Measurements from ENCODE around the gene CALR.

CALR gene

DNA sequence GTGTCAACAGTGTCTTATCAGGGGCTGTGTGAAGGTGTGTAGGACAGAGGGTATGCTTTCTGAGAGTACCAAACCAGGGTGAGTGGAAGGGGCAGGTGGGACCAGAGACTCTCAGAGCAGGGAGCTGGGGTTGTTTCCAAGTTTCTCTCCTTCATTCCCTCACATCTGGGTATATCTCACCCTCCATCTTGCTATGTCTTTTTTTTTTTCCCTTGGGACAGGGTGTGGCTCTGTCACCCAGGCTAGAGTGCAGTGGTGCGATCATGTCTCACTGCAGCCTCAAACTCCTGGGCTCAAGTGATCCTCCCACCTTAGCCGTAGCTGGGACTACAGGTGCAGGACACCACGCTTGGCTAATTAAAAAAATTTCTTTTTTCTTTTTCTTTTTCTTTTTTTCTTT lies 41.6 kb downstream of the CALR start:
- ATAC-seq (no peak), DNase-seq (no peak)

DNA sequence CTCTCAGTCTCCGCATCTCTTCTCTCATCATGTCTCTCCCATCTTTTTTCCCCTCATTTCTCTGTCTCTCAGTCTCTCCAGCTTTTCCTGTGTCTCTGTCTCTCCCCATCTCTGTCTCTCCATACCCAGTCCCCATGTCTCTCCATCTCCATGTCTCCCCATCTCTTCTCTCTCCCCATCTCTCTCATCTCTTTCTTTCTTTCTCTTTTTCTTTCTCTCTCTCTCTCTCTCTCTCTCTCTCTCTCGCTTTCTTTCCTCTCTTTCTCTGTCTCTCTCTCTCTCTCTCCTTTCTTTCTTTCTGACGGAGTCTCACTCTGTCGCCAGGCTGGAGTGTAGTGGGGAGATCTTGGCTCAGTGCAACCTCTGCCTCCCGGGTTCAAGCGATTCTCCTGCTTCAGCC lies 44.2 kb downstream of the CALR start:
- ATAC-seq (no peak), DNase-seq (no peak)

DNA sequence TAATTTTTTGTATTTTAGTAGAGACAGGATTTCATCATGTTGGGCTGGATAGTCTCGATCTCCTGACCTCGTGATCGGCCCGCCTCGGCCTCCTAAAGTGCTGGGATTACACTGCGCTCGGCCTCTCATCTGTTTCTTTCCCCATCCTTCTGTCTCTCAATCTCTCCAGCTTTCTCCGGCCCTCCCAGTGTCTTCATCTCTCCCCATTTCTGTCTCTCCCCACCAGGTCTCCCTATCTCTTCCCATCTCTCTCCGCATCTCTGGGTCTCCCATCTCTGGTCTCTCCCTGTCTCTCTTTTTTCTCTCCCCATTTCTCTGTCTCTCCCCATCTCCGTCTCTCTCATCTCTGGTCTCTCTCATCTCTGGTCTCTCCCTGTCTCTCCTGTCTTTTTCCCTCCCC lies 44.7 kb downstream of the CALR start:
- ATAC-seq (no peak), DNase-seq (no peak)

DNA sequence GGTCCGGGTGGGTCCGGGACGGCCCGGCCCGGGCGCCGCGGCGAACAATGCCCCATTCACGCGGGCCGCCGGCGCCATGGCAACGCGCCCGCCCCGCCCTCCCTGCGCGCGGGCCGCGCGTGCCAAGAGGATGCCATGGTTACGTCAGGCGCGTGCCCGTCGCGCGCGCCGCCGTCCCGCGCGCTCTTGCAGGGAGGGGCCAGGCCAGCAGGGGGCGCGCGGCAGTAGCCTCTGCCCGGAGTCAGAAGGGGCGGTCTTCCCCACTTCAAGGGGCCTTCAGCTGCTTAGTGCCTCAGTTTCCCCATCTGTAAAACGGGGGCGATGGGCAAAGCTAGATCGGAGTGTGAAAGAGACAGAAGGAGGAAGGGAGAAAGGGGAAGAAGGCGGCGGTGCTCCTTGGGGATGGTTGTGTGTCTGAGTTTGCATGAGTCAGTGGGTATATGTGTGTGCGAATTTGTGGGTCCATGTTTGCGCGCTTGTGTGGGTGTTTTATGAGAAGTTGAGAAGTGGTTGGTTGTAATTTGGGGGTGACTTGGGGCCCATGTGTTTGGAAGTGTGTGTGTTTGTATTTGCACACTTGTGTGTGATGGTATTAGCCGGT lies 45.2 kb downstream of the CALR start:
- ATAC-seq (peak; percentile 76), DNase-seq (peak; percentile 87)

DNA sequence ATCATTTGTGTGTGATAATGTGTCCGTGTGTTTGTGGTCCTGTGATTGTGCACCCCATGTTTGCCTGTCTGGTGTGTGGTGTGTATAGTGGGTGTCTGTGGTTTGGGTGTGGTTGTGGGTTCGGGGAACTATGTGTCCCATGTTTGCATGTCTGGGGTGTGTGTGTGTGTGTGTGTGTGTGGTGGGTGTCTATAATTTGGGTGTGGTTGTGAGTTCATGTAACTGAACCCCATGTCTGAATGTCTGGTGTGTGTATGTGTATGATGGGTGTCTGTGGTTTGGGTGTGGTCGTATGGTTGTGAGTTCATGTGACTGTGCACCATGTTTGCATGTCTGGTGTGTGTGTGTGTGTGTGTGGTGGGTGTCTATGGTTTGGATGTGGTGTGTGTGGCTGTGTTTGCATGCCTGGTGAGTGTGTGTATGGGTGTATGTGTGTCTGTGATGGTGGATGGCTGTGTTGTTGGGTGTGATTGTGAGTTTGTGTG lies 45.8 kb downstream of the CALR start:
- DNase-seq (no peak), ATAC-seq (no peak)

DNA sequence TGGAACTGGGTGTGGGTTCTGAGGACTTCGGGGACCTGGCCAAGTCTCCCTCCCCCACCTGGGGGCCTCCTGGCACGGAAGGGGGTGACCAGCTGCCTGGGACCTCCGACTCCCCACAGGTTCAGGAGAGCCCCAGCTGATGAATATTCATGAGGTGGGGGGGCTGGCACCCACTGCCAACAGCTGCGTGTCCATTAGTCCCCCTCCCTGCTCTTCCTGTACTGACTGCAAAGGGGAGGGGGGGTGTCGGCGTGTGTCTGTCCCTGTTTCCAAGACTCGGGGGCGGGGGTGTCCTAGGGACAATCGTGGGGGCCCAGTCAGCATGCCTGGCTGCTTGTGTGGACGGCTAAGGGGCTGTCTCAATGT lies 46.3 kb downstream of the CALR start:
- ATAC-seq (peak; percentile 5), DNase-seq (no peak)

DNA sequence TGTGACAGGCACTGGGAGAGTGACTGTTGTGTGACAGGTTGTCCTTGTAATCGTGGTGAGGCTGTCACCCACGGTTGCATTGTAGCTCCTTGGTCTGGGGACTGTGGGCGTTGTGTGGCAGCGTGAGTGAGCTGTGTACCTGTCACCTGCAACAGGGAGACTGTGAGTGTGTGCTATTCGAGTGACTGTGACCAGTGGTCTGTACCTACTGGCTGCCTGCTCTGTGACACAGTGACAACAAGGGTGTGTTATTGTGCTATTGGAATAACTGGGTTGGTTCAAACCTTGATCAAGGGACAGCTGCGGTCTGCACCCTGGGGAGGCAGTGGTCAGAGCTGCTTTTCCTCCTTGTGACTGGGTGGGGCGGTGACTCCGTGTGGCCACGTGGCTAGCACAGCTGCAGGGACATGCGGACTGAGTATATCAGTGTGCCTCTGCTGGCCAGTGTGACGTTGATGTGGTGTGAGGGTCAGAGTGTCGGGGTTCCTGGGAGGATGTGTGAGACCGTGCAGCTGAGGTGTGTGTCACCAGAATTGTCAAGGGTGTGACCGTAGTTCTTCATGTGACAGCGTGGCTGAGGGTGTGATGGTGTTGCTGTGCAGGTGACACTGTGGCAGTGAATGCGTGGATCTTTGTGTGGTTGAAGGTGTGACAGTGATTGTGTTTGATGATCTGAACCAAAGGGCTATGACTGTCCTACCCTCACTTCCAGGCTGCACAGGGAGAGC lies 46.8 kb downstream of the CALR start:
- ATAC-seq (peak; percentile 28), DNase-seq (no peak)

DNA sequence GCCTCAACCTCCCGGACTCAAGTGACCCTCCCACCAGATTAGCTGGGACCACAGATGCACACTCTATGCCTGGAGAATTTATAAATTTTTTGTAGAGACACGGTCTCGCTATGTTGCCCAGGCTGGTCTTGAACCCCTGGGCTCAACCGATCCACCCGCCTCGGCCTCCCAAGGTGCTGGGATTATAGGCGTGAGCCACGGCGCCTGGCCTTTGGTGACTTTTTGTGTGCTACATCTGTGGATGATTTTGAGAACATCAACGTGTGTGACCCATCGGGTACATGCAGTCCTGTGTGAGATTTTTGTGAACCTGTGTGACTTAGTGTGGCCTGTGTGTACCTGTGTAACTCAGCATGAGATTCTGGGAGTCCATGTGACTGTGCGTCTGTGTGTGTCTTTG lies 48.3 kb downstream of the CALR start:
- ATAC-seq (no peak), DNase-seq (no peak)

DNA sequence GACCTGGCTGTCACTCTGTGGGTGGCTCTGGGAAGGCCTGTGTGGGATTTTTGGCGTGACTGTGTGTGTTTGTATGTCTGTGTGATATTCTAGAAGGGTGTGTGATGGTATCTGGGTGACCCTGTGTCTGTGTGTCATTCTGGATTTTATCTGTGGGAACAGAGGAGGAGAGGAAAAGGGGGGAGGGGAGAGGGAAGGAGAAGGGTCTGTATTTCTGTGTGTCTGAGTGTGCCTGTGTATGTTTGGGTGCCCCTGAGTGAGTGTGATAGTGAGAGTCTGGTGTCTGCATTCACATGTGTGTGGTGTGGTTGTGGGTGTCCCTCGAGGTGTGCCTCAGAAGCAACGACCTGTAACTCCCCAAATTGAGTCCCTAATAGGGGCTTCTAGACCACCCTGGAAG lies 48.8 kb downstream of the CALR start:
- ATAC-seq, result no peak
- DNase-seq, result no peak

DNA sequence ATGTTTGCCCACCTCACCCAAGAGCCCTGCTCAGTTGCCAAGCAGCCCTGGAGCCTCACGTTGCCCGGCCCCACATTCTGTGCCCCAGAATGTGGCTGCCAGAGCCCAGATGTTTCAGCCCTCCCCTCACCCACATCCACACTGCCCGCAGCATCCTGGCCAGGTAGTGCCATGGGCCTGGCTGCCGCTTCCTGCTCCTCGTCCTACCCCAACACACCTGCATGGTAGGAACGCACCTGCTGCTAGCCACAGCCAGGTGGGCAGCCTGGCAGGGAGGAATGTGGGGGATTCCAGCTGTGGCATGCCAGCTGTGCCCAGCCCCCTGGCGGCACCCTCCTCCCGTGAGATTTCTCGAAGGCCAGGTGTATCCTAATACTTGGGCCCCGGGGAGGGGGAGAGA lies 49.4 kb downstream of the CALR start:
- ATAC-seq (no peak), DNase-seq (no peak)

DNA sequence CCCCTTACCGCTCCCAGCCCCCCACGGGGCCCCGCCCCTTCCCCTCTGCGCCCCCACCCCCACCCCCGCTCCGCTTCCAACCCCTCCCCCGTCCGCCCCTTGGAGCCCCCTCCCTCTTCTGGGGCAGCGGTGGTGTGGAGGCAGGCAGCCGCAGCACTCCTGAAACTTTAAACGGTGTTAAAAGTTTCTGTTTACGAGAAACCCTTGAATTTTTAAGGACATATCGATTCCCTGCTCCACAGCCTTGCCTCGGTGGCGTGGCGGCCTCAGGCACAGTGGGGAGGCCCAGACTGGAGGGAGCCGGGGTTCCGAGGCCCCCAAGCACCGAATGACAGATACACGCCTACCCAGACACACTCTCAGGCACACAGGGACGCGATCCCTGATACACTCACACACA lies 52.0 kb downstream of the CALR start:
- DNase-seq, result no peak
- no peak for ATAC-seq

DNA sequence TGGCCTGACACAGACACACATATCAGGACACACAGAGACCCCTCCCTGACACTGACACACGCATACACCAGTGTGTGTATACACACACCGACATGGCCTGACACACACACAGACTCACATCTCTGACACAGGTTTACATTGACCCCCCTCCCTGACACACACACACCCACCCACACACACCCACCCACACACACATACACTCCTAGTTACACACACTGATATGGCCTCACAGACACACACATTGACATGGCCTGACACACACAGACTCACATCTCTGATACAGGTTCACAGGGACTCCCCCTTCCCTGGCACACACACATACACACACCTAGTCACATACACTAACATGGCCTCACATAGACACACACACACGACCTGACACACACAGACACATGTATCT lies 52.4 kb downstream of the CALR start:
- ATAC-seq (no peak), DNase-seq (no peak)

DNA sequence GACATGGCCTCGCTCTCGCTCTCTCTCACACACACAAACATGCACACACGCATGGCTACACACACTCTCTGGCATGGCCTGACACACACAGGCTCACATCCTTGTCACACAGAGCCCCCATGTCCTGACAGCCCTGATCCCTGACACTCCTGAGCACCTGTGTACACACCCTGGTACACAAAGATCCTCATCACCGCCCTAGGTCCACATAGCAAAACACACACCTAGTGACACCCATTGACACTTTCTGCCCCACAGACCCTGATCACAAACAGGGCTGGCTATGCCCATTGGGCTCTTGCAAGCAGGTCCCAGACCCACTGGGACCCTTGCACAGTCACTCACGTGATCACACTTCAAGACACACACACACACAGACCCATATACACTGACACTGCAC lies 52.9 kb downstream of the CALR start:
- ATAC-seq (no peak), DNase-seq (no peak)

DNA sequence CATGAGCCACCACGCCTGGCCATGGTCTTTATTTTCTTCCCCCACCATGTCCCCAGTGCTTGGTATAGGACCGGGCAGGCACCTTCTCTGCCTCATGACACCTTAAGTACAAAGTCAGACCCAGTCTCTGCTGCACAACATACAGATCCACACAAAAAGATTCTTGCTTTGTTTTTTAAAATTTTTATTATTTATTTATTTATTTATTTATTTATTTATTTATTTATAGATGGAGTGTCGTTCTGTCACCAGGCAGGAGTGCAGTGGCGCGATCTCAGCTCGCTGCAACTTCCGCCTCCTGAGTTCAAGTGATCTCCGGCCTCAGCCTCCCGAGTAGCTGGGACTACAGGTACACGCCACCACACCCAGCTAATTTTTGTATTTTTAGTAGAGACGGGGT lies 54.3 kb downstream of the CALR start:
- ATAC-seq, result no peak

DNA sequence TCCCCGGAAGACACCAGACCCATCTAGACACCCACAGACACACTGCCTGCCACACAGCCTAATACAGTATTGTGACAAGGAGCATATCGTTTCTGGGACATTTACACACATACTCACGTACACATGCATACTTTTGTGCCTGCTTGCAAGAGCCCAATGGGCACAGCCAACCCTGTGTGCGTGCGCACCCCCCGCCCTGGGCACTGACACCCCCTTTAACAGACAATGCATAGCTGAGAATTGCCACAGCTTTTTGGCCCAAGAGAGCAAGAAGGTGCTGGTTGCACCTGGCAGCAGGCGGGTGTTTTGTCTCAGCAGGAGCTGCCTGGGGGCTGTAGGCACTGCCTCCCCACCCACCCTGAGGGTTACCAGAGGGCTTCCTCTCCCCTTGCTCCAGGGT lies 55.2 kb downstream of the CALR start:
- ATAC-seq (no peak), DNase-seq (no peak)

More for the DNA sequence above, 54.3 kb downstream of the CALR start:
- DNase-seq, result no peak
